Measurements from ENCODE around the gene EPB41L2. TPM values are rescaled to one million over a fixed set of nuclear protein-coding genes. Genes with fewer than 3 reads are reported as not detected.

The EPB41L2 gene
- total RNA-seq, 4 donors from 2014 or later, result 60.1 to 87.2 (median 67.4) TPM

GRCh38 chr6:131003488-131004386 lies 59.3 kb downstream of the EPB41L2 start:
- WGBS, result 63% methylated on average over 5 of the region's 5 CpGs
- DNase-seq (ENCODE audit: extremely low spot score), result no peak
- peaks cover 8 to 42% (median 26%) of the 10 kb centered on the region in 4 donors for H3K4me1 ChIP-seq
- H3K4me3 ChIP-seq, result no peak overlapping the region
- H3K27me3 ChIP-seq, result no peaks in the 10 kb centered on the region
- no peaks in the 10 kb centered on the region for H3K36me3 ChIP-seq
- intact Hi-C loops (cut with DNase I), result loop anchor here (5.0 kb wide), 1 partner anchor 59 kb away; the partner anchor contains the start of gene EPB41L2
- peak overlapping the region in 2 of 4 donors; percentile 5 to 26 for H3K27ac ChIP-seq (replicated peaks in 1 of 4)
- H3K9me3 ChIP-seq, result peaks cover 0 to 9% (median 8%) of the 10 kb centered on the region in 4 donors
- no peak for TF ChIP-seq CTCF (IDR thresholded peaks at IDR 0.05)
- TF ChIP-seq POLR2AphosphoS5 (IDR thresholded peaks at IDR 0.05), result no peak
- no peak for TF ChIP-seq POLR2A (IDR thresholded peaks at IDR 0.05; ENCODE audit: low read depth)
- no peak for TF ChIP-seq EP300 (IDR thresholded peaks at IDR 0.05)

GRCh38 chr6:131002661-131002980 lies 60.4 kb downstream of the EPB41L2 start:
- H3K9me3 ChIP-seq, result peaks cover 0 to 9% (median 7%) of the 10 kb centered on the region in 4 donors
- no peaks in the 10 kb centered on the region for H3K27me3 ChIP-seq
- H3K4me3 ChIP-seq, result no peak overlapping the region
- H3K36me3 ChIP-seq, result no peaks in the 10 kb centered on the region
- peak overlapping the region in 2 of 4 donors; percentile 26 to 35 for H3K27ac ChIP-seq (replicated peaks in 1 of 4)
- DNase-seq (ENCODE audit: extremely low spot score), result no peak
- peaks cover 10 to 42% (median 26%) of the 10 kb centered on the region in 4 donors for H3K4me1 ChIP-seq
- WGBS, result 51% methylated on average over 3 of the region's 3 CpGs
- intact Hi-C loops (cut with DNase I), result loop anchor here (5.0 kb wide), 1 partner anchor 60 kb away; the partner anchor contains the start of gene EPB41L2
- no peak for TF ChIP-seq EP300 (IDR thresholded peaks at IDR 0.05)

DNA sequence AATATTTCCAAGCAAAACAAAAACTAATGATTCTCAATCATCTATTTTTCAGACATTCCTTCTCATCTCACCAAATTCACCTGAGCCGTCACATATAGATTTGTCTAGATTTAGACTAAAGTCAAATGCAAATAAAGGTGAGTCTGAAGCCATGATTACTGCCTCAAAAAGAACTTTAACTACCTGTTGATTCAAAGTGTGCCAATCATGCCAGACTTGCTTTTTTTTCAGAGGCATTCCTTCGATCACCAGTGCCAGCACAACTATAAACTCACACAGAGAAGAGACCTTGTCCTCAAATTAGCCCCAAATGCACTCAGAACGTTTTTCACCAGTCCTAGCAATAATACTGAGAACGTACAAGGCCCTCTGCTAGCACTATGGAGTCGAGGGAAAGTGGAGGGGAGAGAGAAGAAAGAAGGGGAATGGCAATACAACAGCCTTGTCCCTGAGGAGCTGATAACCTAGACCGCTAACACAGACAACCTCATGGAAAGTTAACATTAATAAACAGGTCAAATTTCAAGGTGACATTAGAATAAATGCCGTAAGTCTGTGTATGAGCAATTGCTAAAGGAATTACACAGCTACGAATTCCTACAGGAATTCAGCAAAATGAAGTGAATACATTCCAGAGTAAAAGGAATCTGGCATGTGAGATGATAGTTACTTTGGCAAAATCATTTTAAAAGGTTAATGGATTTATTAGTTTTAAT lies 60.9 kb downstream of the EPB41L2 start:
- Histone ChIP-seq H3K36me3 (no peaks in the 10 kb centered on the region), H3K27me3 (no peaks in the 10 kb centered on the region), H3K4me1 (peaks cover 15 to 47% (median 31%) of the 10 kb centered on the region in 4 donors), H3K9me3 (peaks cover 0 to 4% (median 2%) of the 10 kb centered on the region in 4 donors), H3K4me3 (peak overlapping the region in 3 of 4 donors; percentile 21 to 38 (median 34)), H3K27ac (replicated peaks in 1 of 4) (peak overlapping the region; percentile 26 to 46 (median 34))
- TF ChIP-seq POLR2A (IDR thresholded peaks at IDR 0.05; ENCODE audit: low read depth), result no peak
- WGBS, result 51% methylated on average over 8 of the region's 8 CpGs
- DNase-seq (ENCODE audit: extremely low spot score), result no peak
- intact Hi-C loops (cut with DNase I), result loop anchor here (5.0 kb wide), 1 partner anchor 60 kb away; the partner anchor contains the start of gene EPB41L2

GRCh38 chr6:131001111-131001736 lies 61.8 kb downstream of the EPB41L2 start:
- H3K4me1 ChIP-seq, result peaks cover 20 to 51% (median 37%) of the 10 kb centered on the region in 4 donors
- H3K4me3 ChIP-seq, result peak overlapping the region; percentile 21 to 39 (median 36)
- H3K36me3 ChIP-seq, result no peaks in the 10 kb centered on the region
- peak overlapping the region; percentile 1 to 46 (median 26) for H3K27ac ChIP-seq (replicated peaks in 1 of 4)
- DNase-seq (ENCODE audit: extremely low spot score), result no peak
- intact Hi-C loops (cut with DNase I), result loop anchor here (5.0 kb wide), 1 partner anchor 61 kb away; the partner anchor contains the start of gene EPB41L2
- WGBS, result 44% methylated on average over 12 of the region's 12 CpGs
- H3K27me3 ChIP-seq, result no peaks in the 10 kb centered on the region
- no peaks in the 10 kb centered on the region for H3K9me3 ChIP-seq
- TF ChIP-seq POLR2A (IDR thresholded peaks at IDR 0.05; ENCODE audit: low read depth) (no peak), POLR2AphosphoS5 (IDR thresholded peaks at IDR 0.05) (no peak), EP300 (IDR thresholded peaks at IDR 0.05) (no peak), CTCF (IDR thresholded peaks at IDR 0.05) (no peak)

GRCh38 chr6:131000544-131000943 lies 62.5 kb downstream of the EPB41L2 start:
- peak overlapping the region in 1 of 4 donors; percentile 34 for H3K4me3 ChIP-seq
- H3K9me3 ChIP-seq, result no peaks in the 10 kb centered on the region
- H3K27ac ChIP-seq (replicated peaks in 1 of 4), result no peak overlapping the region
- H3K4me1 ChIP-seq, result peaks cover 20 to 51% (median 39%) of the 10 kb centered on the region in 4 donors
- H3K27me3 ChIP-seq, result no peaks in the 10 kb centered on the region
- 81% methylated on average over 6 of the region's 6 CpGs for WGBS
- intact Hi-C loops (cut with DNase I), result loop anchor here (5.0 kb wide), 1 partner anchor 62 kb away; the partner anchor contains the start of gene EPB41L2
- no peak for TF ChIP-seq POLR2A (IDR thresholded peaks at IDR 0.05; ENCODE audit: low read depth)
- no peak for TF ChIP-seq CTCF (IDR thresholded peaks at IDR 0.05)
- TF ChIP-seq POLR2AphosphoS5 (IDR thresholded peaks at IDR 0.05), result no peak
- no peak for TF ChIP-seq EP300 (IDR thresholded peaks at IDR 0.05)
- H3K36me3 ChIP-seq, result no peaks in the 10 kb centered on the region
- DNase-seq (ENCODE audit: extremely low spot score), result no peak

All from esophagus muscularis mucosa (tissue), 4 donors.